T follicular helper cell (primary cell): ENCODE measurements around the gene KIF11.

Experiments used
- DNase-seq: peaks from one replicate; pipeline ENCODE4 v3.0.0-alpha.2; 2020; ENCODE audit warnings: low read depth

Gene KIF11

GRCh38 chr10:92678206-92678605, 85.3 kb downstream of the KIF11 start:
- no peak for DNase-seq

GRCh38 chr10:92681306-92681834, 88.4 kb downstream of the KIF11 start:
- no peak for DNase-seq

- no peak for DNase-seq
Measured at GRCh38 chr10:92688573-92688926, 95.6 kb downstream of the KIF11 start.

GRCh38 chr10:92688927-92689662, 96.2 kb downstream of the KIF11 start:
- no peak for DNase-seq

- DNase-seq: no peak
Measured at GRCh38 chr10:92689663-92690210, 96.8 kb downstream of the KIF11 start, which contains the start of gene HHEX. Gene HHEX, plus strand, starts transcription at chr10:92689955. Its CDS starts 32 bp downstream, at chr10:92689987.

GRCh38 chr10:92690211-92690914, 97.4 kb downstream of the KIF11 start:
- DNase-seq: no peak

GRCh38 chr10:92690915-92691590, 98.1 kb downstream of the KIF11 start:
- DNase-seq: no peak

- no peak for DNase-seq
Measured at GRCh38 chr10:92691591-92692079, 98.7 kb downstream of the KIF11 start.

- no peak for DNase-seq
Measured at GRCh38 chr10:92692080-92692671, 99.2 kb downstream of the KIF11 start.

GRCh38 chr10:92692697-92693533, 100.0 kb downstream of the KIF11 start:
- no peak for DNase-seq

GRCh38 chr10:92693534-92693893, 100.6 kb downstream of the KIF11 start:
- DNase-seq: no peak

- DNase-seq: no peak
Measured at GRCh38 chr10:92695679-92696605, 103.0 kb downstream of the KIF11 start.

- no peak for DNase-seq
Measured at GRCh38 chr10:92696606-92697383, 103.9 kb downstream of the KIF11 start.

GRCh38 chr10:92697663-92698511, 105.0 kb downstream of the KIF11 start:
- DNase-seq: no peak

- no peak for DNase-seq
Measured at GRCh38 chr10:92699193-92699517, 106.2 kb downstream of the KIF11 start.

- DNase-seq: no peak
Measured at GRCh38 chr10:92699518-92700381, 106.8 kb downstream of the KIF11 start.

GRCh38 chr10:92702301-92702916, 109.5 kb downstream of the KIF11 start:
- no peak for DNase-seq
